Activated CD8-positive, alpha-beta T cell treated with anti-CD3 and anti-CD28 coated beads for 36 hours (primary cell): ENCODE data around the gene SCRN1. TPM values are rescaled to one million over a fixed set of nuclear protein-coding genes. Genes with fewer than 3 reads are reported as not detected.

Experiments used
- ATAC-seq: fragments of 200-7000 bp; cut with Tn5 transposase; one replicate; pipeline ENCODE4 v1.10.0; 2021; ENCODE audit warnings: mild to moderate bottlenecking, moderate library complexity
- CTCF ChIA-PET: fragments of 350-600 bp; sonication (Branson Sonifier 250); formaldehyde crosslinking; loops from one replicate; lab custom pipeline; 2021; ENCODE audit warnings: antibody characterized with exemption; lab: Charles Lee
- POLR2A ChIA-PET: fragments of 350-600 bp; sonication (Branson Sonifier 250); formaldehyde crosslinking; loops from one replicate; lab custom pipeline; 2021; ENCODE audit warnings: antibody characterized with exemption; lab: Charles Lee
- DNase-seq: peaks from one replicate; pipeline ENCODE4 v3.0.0-alpha.2; 2020
- H3K27ac Mint-ChIP-seq: one replicate; pipeline ENCODE4 v1.8.0; 2021; ENCODE audit warnings: mild to moderate bottlenecking, mixed read lengths
- H3K27me3 Mint-ChIP-seq: one replicate; pipeline ENCODE4 v1.8.0; 2021; ENCODE audit warnings: mixed read lengths
- H3K36me3 Mint-ChIP-seq: one replicate; pipeline ENCODE4 v1.8.0; 2021; ENCODE audit warnings: low read depth, mixed read lengths
- H3K4me1 Mint-ChIP-seq: one replicate; pipeline ENCODE4 v1.8.0; 2021; ENCODE audit warnings: low read depth, mixed read lengths
- H3K4me3 Mint-ChIP-seq: one replicate; pipeline ENCODE4 v1.8.0; 2021; ENCODE audit warnings: mild to moderate bottlenecking, moderate library complexity, mixed read lengths
- H3K9me3 Mint-ChIP-seq: one replicate; pipeline ENCODE4 v1.8.0; 2021; ENCODE audit warnings: mixed read lengths
- CTCF ChIP-seq: fragments of 200-600 bp; IDR thresholded peaks from one replicate; pipeline ENCODE4 v1.8.0; 2022; ENCODE audit warnings: antibody characterized with exemption, mild to moderate bottlenecking
- intact Hi-C: fragments of 100-400 bp; cut with micrococcal nuclease; formaldehyde crosslinking; loops from one replicate; pipeline ENCODE4 v1.10.0; 2022
- total RNA-seq, 2 experiments: library from RNA; stranded (reverse); gene quantifications; one replicate each; pipeline ENCODE4 v1.2.3, GENCODE V29; 2021

The SCRN1 gene
- total RNA-seq, 2 experiments from 2014 or later: 10.8 to 14.7 TPM

- no peak overlapping the region for H3K4me3 Mint-ChIP-seq
- H3K27me3 Mint-ChIP-seq: peaks cover 6% of the 10 kb centered on the region
- CTCF ChIA-PET: no interaction called here
- POLR2A ChIA-PET: no interaction called here
- H3K27ac Mint-ChIP-seq: no peak overlapping the region
- ATAC-seq (no peak), DNase-seq (no peak)
- intact Hi-C loops: no loop called here
- H3K9me3 Mint-ChIP-seq: peaks cover 13% of the 10 kb centered on the region
- no peak for TF ChIP-seq CTCF
- H3K36me3 Mint-ChIP-seq: no peaks in the 10 kb centered on the region
- H3K4me1 Mint-ChIP-seq: no peaks in the 10 kb centered on the region
Observed at GRCh38 chr7:29900745-29901144, 88.9 kb downstream of the SCRN1 start.

- no peaks in the 10 kb centered on the region for H3K36me3 Mint-ChIP-seq
- ChIA-PET POLR2A (no interaction called here), CTCF (no interaction called here)
- ATAC-seq (no peak), DNase-seq (no peak)
- H3K4me1 Mint-ChIP-seq: no peaks in the 10 kb centered on the region
- intact Hi-C loops: no loop called here
- no peak for TF ChIP-seq CTCF
- H3K4me3 Mint-ChIP-seq: no peak overlapping the region
- no peak overlapping the region for H3K27ac Mint-ChIP-seq
- H3K27me3 Mint-ChIP-seq: peaks cover 6% of the 10 kb centered on the region
- peaks cover 5% of the 10 kb centered on the region for H3K9me3 Mint-ChIP-seq
Observed at GRCh38 chr7:29898301-29898700, 91.3 kb downstream of the SCRN1 start.

GRCh38 chr7:29896685-29897411 lies 92.8 kb downstream of the SCRN1 start:
- H3K4me1 Mint-ChIP-seq: no peaks in the 10 kb centered on the region
- H3K27ac Mint-ChIP-seq: no peak overlapping the region
- peaks cover 5% of the 10 kb centered on the region for H3K9me3 Mint-ChIP-seq
- TF ChIP-seq CTCF: no peak
- no peaks in the 10 kb centered on the region for H3K36me3 Mint-ChIP-seq
- intact Hi-C loops: no loop called here
- DNase-seq: no peak
- ChIA-PET POLR2A (interaction anchor here (0.5 kb wide), 1 partner anchor 134 kb away, joined by 4 read pairs; no protein-coding TSS in a partner anchor), CTCF (no interaction called here)
- ATAC-seq: no peak
- H3K4me3 Mint-ChIP-seq: no peak overlapping the region
- peaks cover 6% of the 10 kb centered on the region for H3K27me3 Mint-ChIP-seq

- H3K4me1 Mint-ChIP-seq: no peaks in the 10 kb centered on the region
- no peak for DNase-seq
- no peak for TF ChIP-seq CTCF
- no peaks in the 10 kb centered on the region for H3K36me3 Mint-ChIP-seq
- POLR2A ChIA-PET: no interaction called here
- intact Hi-C loops: no loop called here
- H3K9me3 Mint-ChIP-seq: peaks cover 5% of the 10 kb centered on the region
- peaks cover 8% of the 10 kb centered on the region for H3K27me3 Mint-ChIP-seq
- CTCF ChIA-PET: interaction anchor here (1.4 kb wide), 1 partner anchor 27 kb away, joined by 4 read pairs; no protein-coding TSS in a partner anchor
- no peak overlapping the region for H3K27ac Mint-ChIP-seq
- no peak overlapping the region for H3K4me3 Mint-ChIP-seq
- ATAC-seq: no peak
Observed at GRCh38 chr7:29895559-29895958, 94.0 kb downstream of the SCRN1 start.

- Mint-ChIP-seq H3K4me1 (no peaks in the 10 kb centered on the region), H3K27me3 (peaks cover 8% of the 10 kb centered on the region), H3K36me3 (no peaks in the 10 kb centered on the region), H3K9me3 (peaks cover 5% of the 10 kb centered on the region), H3K27ac (no peak overlapping the region), H3K4me3 (no peak overlapping the region)
- TF ChIP-seq CTCF: no peak
- CTCF ChIA-PET: no interaction called here
- ATAC-seq (no peak), DNase-seq (no peak)
- intact Hi-C loops: no loop called here
- POLR2A ChIA-PET: no interaction called here
Observed at GRCh38 chr7:29894256-29894655, 95.3 kb downstream of the SCRN1 start.
